Measurements from ENCODE around the gene CYGB.
"Not testable (repeated sequence)": the region's sequence is repeated elsewhere in the genome, so short reads cannot be mapped to it uniquely, and the experiment has no call there.

The CYGB gene

DNA sequence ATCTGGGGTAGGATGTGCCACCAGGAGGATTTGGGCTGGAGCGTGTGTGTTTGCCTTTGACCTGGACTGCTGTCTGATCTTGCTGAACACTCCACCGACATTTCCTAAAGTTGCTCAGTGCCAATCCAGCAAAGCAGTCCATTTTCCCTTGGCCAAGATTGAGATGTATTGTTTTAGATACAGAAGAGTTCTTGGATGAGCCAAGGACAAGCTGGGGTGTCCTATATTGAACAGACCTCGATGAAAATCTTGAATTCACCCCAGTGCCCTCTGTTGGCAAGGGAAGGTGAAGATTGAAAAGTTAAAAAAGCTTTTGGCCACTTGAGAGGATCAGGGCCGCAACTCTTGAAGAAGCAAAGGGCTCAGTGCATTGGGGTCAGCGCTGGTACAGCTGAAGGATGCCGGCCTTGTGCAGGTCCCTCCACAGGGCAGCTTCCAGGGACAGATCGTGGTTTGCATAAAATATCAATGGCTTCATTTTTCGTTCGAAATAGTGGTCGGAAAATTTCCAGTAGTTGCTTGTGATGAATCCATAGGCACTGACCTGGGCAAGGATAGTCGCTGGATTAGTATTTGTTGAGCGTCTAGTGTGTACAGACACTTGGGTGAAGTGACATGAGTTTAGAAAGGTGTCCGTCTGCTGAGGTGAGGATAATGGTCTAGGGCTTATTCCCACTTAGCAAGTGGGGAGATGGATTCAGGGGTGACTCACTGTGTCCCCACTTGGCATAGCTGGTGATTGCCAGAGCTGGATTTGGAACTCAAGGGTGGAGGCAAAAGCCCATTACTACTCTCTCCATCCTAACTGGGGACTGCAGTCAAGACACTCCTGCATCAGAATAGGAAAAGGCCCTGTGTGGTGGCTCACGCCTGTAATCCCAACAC lies 28.5 kb upstream of the CYGB start:
- Histone ChIP-seq H3K36me3 (ENCODE audit: low read depth) (peaks cover 56% of the 10 kb centered on the region), H3K27ac (ENCODE audit: poor library complexity, severe bottlenecking) (peak overlapping the region; percentile 17), H3K9me3 (ENCODE audit: severe bottlenecking) (no peaks in the 10 kb centered on the region)

DNA sequence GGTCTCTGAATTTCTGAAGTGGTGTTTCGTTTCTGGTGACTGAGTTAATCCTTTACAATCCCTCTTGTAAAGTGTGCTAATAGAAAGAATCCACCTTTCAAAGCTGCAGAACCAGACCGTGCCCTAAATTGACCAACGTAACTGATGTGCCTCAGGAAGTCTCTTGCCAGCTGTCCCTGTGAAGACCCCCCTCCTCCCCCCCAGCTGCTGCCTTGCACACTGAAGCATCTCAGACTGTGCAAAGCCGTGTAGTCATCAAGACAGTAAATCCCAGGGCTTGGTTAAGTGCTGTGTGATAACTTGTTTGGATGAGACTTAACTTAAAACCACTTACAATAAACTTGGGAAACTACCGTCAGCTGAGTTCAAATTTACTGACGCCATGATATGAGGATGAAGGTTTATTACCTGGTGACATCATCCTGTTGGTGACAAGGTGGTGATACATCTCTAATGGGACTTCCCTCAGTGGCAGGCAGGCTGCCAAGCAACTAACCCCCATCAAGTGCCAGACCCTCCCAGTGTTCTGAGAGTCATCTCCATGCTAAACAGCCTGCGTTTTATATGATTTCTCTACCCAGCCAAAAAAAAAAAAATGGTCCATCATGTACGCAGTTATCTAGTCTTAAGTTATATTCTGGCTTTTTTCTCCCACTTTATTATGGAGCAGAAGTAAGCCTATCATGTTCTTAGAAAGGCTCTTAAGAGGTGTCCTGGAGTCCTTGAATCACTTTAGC lies 27.6 kb upstream of the CYGB start:
- Histone ChIP-seq H3K27ac (ENCODE audit: poor library complexity, severe bottlenecking) (peak overlapping the region; percentile 17), H3K4me1 (ENCODE audit: insufficient read depth, poor library complexity, severe bottlenecking) (peaks cover 27% of the 10 kb centered on the region), H3K36me3 (ENCODE audit: low read depth) (peaks cover 65% of the 10 kb centered on the region)
- not testable (repeated sequence) for H3K27me3 ChIP-seq (ENCODE audit: insufficient read depth, poor library complexity, severe bottlenecking); ATAC-seq (ENCODE audit: low read depth); H3K9me3 ChIP-seq (ENCODE audit: severe bottlenecking); DNase-seq (ENCODE audit: low spot score); H3K4me3 ChIP-seq (ENCODE audit: severe bottlenecking)

More for the DNA sequence above, 28.5 kb upstream of the CYGB start:
- Histone ChIP-seq H3K4me3 (ENCODE audit: severe bottlenecking) (no peak overlapping the region), H3K4me1 (ENCODE audit: insufficient read depth, poor library complexity, severe bottlenecking) (peaks cover 19% of the 10 kb centered on the region), H3K27me3 (ENCODE audit: insufficient read depth, poor library complexity, severe bottlenecking) (no peaks in the 10 kb centered on the region)
- DNase-seq (ENCODE audit: low spot score) (no peak), ATAC-seq (ENCODE audit: low read depth) (no peak)
- TF ChIP-seq, protein P1, sequence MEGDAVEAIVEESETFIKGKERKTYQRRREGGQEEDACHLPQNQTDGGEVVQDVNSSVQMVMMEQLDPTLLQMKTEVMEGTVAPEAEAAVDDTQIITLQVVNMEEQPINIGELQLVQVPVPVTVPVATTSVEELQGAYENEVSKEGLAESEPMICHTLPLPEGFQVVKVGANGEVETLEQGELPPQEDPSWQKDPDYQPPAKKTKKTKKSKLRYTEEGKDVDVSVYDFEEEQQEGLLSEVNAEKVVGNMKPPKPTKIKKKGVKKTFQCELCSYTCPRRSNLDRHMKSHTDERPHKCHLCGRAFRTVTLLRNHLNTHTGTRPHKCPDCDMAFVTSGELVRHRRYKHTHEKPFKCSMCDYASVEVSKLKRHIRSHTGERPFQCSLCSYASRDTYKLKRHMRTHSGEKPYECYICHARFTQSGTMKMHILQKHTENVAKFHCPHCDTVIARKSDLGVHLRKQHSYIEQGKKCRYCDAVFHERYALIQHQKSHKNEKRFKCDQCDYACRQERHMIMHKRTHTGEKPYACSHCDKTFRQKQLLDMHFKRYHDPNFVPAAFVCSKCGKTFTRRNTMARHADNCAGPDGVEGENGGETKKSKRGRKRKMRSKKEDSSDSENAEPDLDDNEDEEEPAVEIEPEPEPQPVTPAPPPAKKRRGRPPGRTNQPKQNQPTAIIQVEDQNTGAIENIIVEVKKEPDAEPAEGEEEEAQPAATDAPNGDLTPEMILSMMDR (IDR thresholded peaks at IDR 0.05; ENCODE audit: poor library complexity, severe bottlenecking), result no peak

DNA sequence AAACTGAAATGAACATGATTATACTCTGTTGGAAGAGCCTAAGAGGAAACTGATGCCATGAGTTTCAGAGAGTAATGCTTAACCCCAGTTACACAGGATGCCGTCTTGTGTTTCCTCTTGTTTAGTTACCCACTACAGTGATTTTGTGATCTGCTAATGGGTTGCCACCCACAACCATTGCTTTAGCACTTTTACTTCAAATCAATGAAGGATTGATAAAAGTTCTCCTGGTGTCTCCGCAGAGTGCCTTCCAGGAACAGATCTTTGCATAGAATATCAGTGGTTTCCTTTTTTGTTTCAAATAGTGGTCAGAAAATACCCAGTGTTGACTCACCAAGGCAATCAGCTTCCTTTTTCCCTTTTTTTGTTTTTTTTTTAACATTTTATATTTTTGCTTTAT lies 25.9 kb upstream of the CYGB start:
- H3K4me3 ChIP-seq (ENCODE audit: severe bottlenecking); ATAC-seq (ENCODE audit: low read depth); H3K27me3 ChIP-seq (ENCODE audit: insufficient read depth, poor library complexity, severe bottlenecking); H3K9me3 ChIP-seq (ENCODE audit: severe bottlenecking); DNase-seq (ENCODE audit: low spot score): not testable (repeated sequence)
- H3K27ac ChIP-seq (ENCODE audit: poor library complexity, severe bottlenecking), result peak overlapping the region; percentile 82
- peaks cover 43% of the 10 kb centered on the region for H3K4me1 ChIP-seq (ENCODE audit: insufficient read depth, poor library complexity, severe bottlenecking)
- peaks cover 83% of the 10 kb centered on the region for H3K36me3 ChIP-seq (ENCODE audit: low read depth)

DNA sequence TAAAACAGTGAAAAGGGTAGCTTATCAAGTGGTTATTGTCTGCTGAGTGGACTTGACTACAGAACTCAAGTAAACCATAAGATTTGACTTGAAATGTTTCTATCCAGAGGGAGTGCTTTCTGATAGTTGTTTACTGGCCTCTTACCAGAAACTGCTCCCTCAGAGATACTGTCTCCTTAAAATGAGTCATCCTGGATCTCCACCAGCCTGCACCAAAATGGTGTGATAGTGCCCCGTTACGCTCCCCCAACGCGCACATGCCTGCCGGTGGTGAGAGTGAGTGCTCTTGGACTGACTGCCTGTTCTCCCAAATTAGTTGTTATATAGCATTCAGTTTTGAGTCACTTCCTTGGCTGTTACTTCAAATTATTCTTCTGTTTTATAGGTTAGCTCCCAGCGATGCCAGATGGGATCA lies 25.2 kb upstream of the CYGB start:
- peaks cover 43% of the 10 kb centered on the region for H3K4me1 ChIP-seq (ENCODE audit: insufficient read depth, poor library complexity, severe bottlenecking)
- no peak overlapping the region for H3K4me3 ChIP-seq (ENCODE audit: severe bottlenecking)
- no peaks in the 10 kb centered on the region for H3K27me3 ChIP-seq (ENCODE audit: insufficient read depth, poor library complexity, severe bottlenecking)
- DNase-seq (ENCODE audit: low spot score) (no peak), ATAC-seq (ENCODE audit: low read depth) (peak; percentile 46)
- H3K9me3 ChIP-seq (ENCODE audit: severe bottlenecking), result no peaks in the 10 kb centered on the region
- peak overlapping the region; percentile 82 for H3K27ac ChIP-seq (ENCODE audit: poor library complexity, severe bottlenecking)
- H3K36me3 ChIP-seq (ENCODE audit: low read depth), result peaks cover 88% of the 10 kb centered on the region
- TF ChIP-seq, protein P1 (IDR thresholded peaks at IDR 0.05; ENCODE audit: poor library complexity, severe bottlenecking), result no peak

DNA sequence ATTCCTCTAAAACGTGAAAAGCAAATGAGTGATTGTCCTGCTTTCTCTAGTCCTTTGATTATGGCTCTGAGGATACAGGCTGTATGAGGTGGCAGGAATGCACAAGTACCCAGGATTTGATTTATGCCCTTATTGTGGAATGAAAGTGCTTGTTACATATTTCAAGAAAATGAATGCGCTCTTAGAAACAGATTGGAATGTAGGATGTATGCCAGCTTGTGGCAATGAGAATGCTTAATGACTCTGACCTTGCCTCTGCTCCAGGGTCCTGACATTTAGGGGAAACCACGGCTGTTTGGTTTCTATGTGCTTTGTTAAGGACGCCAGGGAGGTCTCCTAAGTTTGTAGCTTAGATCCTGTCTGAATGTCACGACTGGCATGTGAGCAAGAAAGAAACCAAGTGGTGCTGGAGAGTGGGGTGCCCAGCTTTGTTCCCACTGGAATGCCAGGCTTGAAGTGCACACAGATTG lies 24.3 kb upstream of the CYGB start:
- Histone ChIP-seq H3K27me3 (ENCODE audit: insufficient read depth, poor library complexity, severe bottlenecking) (no peaks in the 10 kb centered on the region), H3K9me3 (ENCODE audit: severe bottlenecking) (no peaks in the 10 kb centered on the region), H3K27ac (ENCODE audit: poor library complexity, severe bottlenecking) (peak overlapping the region; percentile 82), H3K4me1 (ENCODE audit: insufficient read depth, poor library complexity, severe bottlenecking) (peaks cover 43% of the 10 kb centered on the region), H3K4me3 (ENCODE audit: severe bottlenecking) (no peak overlapping the region), H3K36me3 (ENCODE audit: low read depth) (peaks cover 83% of the 10 kb centered on the region)
- DNase-seq (ENCODE audit: low spot score), result no peak
- TF ChIP-seq, protein P1 (IDR thresholded peaks at IDR 0.05; ENCODE audit: poor library complexity, severe bottlenecking), result no peak
- 0 out of 3 replicates have a peak, but pooled peaks have one; percentile 1 for ATAC-seq (ENCODE audit: low read depth)

Measured in RWPE2 (cell line).